RWPE1 (cell line): ENCODE results near the gene C17orf113.

Experiments used
- CTCF ChIA-PET: fragments of 350-600 bp; sonication (Branson Sonifier 250); formaldehyde crosslinking; extraction: SDS; loops from one replicate; lab custom pipeline; 2021; lab: Yijun Ruan, JAX
- POLR2A ChIA-PET: fragments of 400-600 bp; formaldehyde crosslinking; extraction: SDS; loops from one replicate; lab custom pipeline; 2020; ENCODE audit warnings: antibody characterized with exemption; ENCODE audit not compliant: low non-redundant PET; lab: Yijun Ruan, JAX
- DNase-seq: peaks from one replicate; pipeline ENCODE4 v3.0.0; 2012; ENCODE audit warnings: low spot score
- H3K27ac ChIP-seq: fragments of 450-650 bp; 2 replicates; pipeline ENCODE4 v1.5.1; 2017
- TF ChIP-seq, protein P1 (sequence below): fragments of 450-650 bp; conservative IDR thresholded peaks from 2 replicates; pipeline ENCODE4 v1.5.1; 2017; ENCODE audit warnings: low read depth, mild to moderate bottlenecking

C17orf113 gene

DNA sequence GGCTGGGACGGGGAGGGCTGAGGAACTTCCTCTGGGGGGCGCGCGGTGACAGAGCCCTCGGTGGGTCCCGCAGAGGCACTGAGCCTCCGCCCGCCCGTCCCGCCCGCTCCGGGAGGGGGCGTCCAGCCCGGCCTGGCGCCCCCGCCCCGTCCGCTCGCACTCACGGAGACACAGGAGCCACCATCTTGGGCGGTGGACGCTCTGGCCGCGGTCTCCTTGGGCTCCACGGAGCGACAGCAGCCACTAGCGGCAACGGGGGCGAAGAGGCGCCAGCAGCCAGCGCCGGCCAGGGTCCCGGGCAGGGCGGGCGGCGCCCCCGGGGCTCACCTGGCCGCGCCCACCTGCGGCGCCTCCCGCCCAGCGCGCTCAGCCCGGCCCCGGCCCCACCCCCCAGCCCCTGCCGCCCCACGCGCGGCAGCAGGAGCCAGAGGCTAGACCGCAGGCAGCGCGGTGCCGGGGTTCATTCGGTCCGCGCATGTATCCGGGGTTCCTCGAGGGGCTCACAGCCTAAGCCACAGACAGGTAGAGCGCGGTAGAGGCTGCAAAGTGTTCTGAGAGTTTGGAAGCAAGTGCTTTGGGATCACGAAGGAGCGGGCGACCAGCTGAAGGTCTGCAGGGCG lies at the start of gene C17orf113:
TSS of gene C17orf113 (minus strand) at position 209 of the 620 bp plus-strand sequence. CDS start 7,225 bp downstream, outside the sequence.
- ChIA-PET POLR2A (interaction anchor here (0.6 kb wide), 1 partner anchor 8 kb away, joined by 5 read pairs; no protein-coding TSS in a partner anchor), CTCF (interaction anchor here (0.8 to 1.5 kb wide), 3 partner anchors 17 to 50 kb away, joined by 3 read pairs; partner anchors contain the start of gene NKIRAS2)
- H3K27ac ChIP-seq: 0 out of 2 replicates have a peak within 1 kb of the TSS, but pooled peaks have one; percentile 12
- TF ChIP-seq, protein P1, sequence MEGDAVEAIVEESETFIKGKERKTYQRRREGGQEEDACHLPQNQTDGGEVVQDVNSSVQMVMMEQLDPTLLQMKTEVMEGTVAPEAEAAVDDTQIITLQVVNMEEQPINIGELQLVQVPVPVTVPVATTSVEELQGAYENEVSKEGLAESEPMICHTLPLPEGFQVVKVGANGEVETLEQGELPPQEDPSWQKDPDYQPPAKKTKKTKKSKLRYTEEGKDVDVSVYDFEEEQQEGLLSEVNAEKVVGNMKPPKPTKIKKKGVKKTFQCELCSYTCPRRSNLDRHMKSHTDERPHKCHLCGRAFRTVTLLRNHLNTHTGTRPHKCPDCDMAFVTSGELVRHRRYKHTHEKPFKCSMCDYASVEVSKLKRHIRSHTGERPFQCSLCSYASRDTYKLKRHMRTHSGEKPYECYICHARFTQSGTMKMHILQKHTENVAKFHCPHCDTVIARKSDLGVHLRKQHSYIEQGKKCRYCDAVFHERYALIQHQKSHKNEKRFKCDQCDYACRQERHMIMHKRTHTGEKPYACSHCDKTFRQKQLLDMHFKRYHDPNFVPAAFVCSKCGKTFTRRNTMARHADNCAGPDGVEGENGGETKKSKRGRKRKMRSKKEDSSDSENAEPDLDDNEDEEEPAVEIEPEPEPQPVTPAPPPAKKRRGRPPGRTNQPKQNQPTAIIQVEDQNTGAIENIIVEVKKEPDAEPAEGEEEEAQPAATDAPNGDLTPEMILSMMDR: peak; percentile 69
- DNase-seq: peak; percentile 55

DNA sequence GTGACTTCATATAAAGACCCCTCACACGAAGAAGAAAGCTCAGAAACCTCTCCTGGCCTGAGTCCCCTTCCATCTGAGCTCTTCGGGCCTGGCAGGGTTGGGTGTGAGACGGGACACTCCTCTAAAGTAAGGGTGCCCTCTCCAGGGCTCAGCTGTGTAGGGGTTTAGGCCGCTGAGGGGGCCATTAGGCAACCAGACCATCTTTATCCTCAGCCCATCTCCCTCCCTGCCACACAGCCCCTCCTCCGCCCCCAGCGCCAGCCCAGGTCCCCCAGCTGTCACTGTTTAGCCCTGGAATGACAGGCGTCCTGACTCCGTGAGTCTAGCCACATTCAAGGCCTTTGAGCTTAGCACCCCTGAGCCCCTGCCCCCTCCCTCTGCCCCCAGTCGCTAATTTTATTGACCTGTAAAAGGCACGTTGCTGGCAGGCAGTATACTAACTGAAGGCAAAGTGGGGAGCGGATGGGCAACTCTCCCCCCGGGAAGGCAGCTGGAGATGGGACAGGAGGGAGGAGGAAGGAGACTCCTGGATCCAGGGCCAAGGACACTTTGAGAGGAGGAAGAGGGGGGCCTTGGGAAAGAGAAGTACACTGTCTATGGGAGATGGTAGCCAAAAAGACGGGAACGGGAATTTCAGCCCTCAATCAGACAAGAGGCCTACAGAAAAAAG lies 48.5 kb upstream of the C17orf113 start:
- no peak overlapping the region for H3K27ac ChIP-seq
- DNase-seq: no peak
- ChIA-PET CTCF (interaction anchor here (0.6 to 1.2 kb wide), 5 partner anchors 15 to 68 kb away, joined by 3 read pairs; no protein-coding TSS in a partner anchor), POLR2A (interaction anchor here (0.9 kb wide), 1 partner anchor 133 kb away, joined by 4 read pairs; no protein-coding TSS in a partner anchor)
- TF ChIP-seq, protein P1: no peak

DNA sequence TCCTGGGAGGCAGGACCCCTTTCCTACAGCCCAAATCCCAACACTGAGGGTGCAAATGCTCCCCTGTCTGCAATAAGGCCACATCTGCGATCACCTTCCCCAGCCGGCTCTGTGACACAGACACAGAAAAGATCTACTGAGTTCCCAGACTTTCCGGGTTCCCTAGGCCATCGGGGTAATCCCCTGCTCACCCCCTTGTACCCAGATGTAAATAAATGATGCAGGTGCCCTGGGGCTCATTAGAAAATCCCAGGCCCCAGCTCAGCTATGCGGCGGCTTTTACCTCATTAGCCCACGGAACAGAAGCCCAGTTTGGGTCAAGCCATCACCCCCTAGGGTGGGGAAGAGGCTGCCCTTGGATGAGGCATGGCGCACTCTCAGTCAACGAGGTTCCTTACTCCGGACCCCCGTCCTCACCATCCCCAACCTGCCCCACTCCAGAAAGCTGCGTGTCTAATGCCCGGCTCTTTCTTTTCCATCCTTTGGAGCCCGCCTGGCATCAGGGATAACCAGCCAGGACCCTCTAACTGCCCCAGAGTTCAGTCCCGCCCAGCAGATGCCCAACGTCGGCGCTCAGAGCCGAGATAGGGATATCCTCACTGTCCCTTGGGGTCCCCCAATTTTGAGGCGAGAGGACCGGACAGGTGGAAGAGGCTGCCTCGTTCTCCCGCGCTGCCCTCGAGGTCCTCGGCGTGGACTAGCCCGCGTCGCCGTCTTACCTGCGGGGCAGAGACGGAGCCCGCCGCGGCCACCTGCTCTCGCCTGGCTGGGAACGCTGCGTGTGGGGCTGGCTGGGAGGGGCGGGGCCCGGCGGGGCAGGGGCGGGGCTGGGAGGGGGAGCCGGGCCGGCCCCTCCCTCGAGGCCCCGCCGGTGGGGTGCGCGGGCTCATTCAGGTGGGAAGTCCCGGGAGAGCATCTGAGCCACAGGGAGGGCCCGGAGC lies 47.6 kb upstream of the C17orf113 start, which contains the start of gene ZNF385C:
TSS of gene ZNF385C (minus strand) at position 783 of the 941 bp plus-strand sequence. CDS start 35,417 bp downstream, outside the sequence.
- TF ChIP-seq, protein P1: no peak
- H3K27ac ChIP-seq: no peak within 1 kb of the TSS
- DNase-seq: no peak
- ChIA-PET POLR2A (no interaction called here), CTCF (interaction anchor here (0.7 to 1.2 kb wide), 2 partner anchors 31 to 58 kb away, joined by 3 read pairs; no protein-coding TSS in a partner anchor)

DNA sequence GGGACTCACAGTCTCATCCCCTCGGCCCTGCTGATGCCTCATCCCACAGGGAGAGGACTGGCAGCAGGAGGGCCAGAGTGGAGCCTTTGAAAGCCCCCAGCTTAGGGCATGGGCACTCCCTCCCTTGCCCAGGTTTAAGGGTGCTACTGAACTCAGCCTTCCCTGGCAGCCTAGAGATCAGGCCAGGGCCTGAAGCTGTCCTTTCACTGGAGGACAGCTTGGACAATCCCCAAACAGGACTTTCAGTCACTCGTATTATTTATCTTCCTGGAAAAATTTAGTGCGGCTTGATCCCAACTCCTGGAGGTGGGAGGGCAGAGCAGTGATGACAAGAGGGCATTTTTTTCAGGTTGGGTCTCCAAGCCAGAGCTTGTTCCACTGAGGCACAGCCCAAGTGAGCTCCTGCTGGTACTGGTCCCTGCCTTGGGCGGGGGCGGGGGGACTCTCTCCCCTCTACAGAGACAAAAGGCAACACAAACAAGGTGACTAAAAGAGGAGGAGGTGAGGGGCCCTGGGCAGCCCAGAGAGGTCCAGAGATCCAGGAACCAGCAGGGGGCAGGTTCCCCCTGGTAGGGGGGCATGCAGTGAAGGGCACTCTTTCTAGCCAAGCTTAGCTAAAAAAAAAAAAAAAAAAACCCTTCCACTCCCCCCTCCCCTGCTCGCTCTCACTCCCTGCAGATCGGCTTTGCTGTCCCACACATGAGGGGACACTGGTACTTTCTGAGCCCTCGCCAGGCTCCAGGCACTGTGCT lies 46.1 kb upstream of the C17orf113 start:
- DNase-seq: no peak
- CTCF ChIA-PET: interaction anchor here (0.5 kb wide), 1 partner anchor 527 kb away, joined by 4 read pairs; no protein-coding TSS in a partner anchor
- TF ChIP-seq, protein P1: no peak
- POLR2A ChIA-PET: no interaction called here
- no peak overlapping the region for H3K27ac ChIP-seq

DNA sequence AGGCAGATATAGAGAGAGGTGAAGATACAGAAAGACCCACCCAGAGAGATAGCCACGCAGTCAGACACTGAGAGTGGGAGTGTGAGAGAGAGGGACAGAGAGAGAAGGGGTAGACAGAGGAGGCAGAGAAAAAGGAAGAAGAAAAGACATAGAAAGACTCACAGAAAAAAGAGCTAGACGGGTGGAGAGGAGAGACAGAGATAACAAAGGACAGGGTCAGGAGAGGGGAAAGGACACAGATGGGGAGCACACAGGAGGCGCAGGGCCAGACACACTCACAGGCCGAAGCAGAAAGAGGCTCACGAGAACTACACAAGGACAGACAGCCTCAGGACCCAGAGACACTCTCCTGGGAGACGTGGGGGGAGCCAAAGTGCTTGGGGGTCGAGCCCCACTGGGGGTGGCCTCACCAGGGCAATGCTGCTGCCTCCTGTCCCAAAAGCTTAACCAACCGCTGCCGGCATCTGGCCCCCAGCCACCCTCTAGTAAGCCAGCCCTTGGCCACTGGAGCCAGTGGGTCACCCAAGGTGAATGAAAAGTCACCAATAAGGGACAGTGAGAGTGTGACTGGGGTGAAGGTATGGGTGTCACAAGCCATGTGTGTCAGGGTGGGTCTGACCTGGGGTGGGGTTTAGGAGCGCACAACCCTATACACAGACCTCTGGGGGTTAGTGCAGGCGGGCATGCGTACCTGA lies 44.1 kb upstream of the C17orf113 start:
- TF ChIP-seq, protein P1: no peak
- no peak overlapping the region for H3K27ac ChIP-seq
- CTCF ChIA-PET: no interaction called here
- no peak for DNase-seq
- POLR2A ChIA-PET: interaction anchor here (0.7 kb wide), 1 partner anchor 12 kb away, joined by 5 read pairs; no protein-coding TSS in a partner anchor
